K562 (cell line): ENCODE results near the gene KNTC1. TPM values are rescaled to one million over a fixed set of nuclear protein-coding genes. Genes with fewer than 3 reads are reported as not detected.

Source experiments
- ATAC-seq: fragments of 200-7000 bp; cut with Tn5 transposase; 3 replicates; pipeline ENCODE4 v1.9.1; 2020; ENCODE audit warnings: moderate library complexity
- BruUV-seq: library from RNA; stranded (reverse); fragments of 400-500 nt; replicated peaks from 2 replicates; lab custom pipeline; 2021; lab: Mats Ljungman, UMichigan
- CTCF ChIA-PET: fragments of 300-600 bp; formaldehyde crosslinking; extraction: SDS; loops from one replicate; lab custom pipeline; 2021; ENCODE audit warnings: low intra/inter-chr PET ratio; lab: Yijun Ruan, JAX
- POLR2A ChIA-PET: fragments of 300-600, 350-650 bp; sonication (Branson Sonifier 250); formaldehyde crosslinking; extraction: SDS; loops from one replicate; lab custom pipeline; 2021; ENCODE audit warnings: antibody characterized with exemption, inconsistent platforms; lab: Yijun Ruan, JAX
- DNase-seq, 4 experiments: peaks; one replicate each; pipeline versions ENCODE4 v3.0.0 to v3.0.0-alpha.2; 2011 to 2018; ENCODE audit warnings: low spot score in 3 of 4, mixed read lengths in 3 of 4; ENCODE audit errors: extremely low read depth in 1 of 4
- FAIRE-seq: peaks from 2 replicates; lab custom pipeline; 2011; peaks lifted over from hg19 to GRCh38; lab: Jason Lieb, UNC
- H2AFZ ChIP-seq: 2 replicates; pipeline ENCODE4 v1.6.0; 2011; ENCODE audit warnings: low read depth, low read length, control low read depth, inconsistent platforms
- H3K27ac ChIP-seq: fragments of 200-600 bp; 3 replicates; pipeline ENCODE4 v1.8.0; 2011; ENCODE audit warnings: low read depth, mild to moderate bottlenecking, control low read depth, inconsistent platforms, low read length, moderate library complexity, mixed read lengths; ENCODE audit errors: extremely low read depth
- H3K27me3 ChIP-seq, 2 experiments: fragments of 300-600 bp in 1 of 2; 2 replicates in 1 of 2; 3 replicates in 1 of 2; pipeline versions ENCODE4 v1.6.0 to v1.8.0; 2011; ENCODE audit warnings: inconsistent platforms in 2 of 2, low read length in 2 of 2, mild to moderate bottlenecking in 1 of 2, mixed read lengths in 1 of 2, moderate library complexity in 1 of 2; ENCODE audit not compliant: control insufficient read depth in 2 of 2, insufficient read depth in 2 of 2
- H3K36me3 ChIP-seq: fragments of 300-600 bp; 3 replicates; pipeline ENCODE4 v1.8.0; 2011; ENCODE audit warnings: mild to moderate bottlenecking, low read length, inconsistent platforms; ENCODE audit not compliant: control insufficient read depth, insufficient read depth
- H3K4me1 ChIP-seq, 2 experiments: fragments of 200-600 bp in 1 of 2; replicated peaks in 1 of 2; 2 replicates in 1 of 2; 3 replicates in 1 of 2; pipeline versions ENCODE4 v1.5.1 to v1.8.0; 2011; ENCODE audit warnings: inconsistent platforms in 2 of 2, low read length in 2 of 2, mild to moderate bottlenecking in 1 of 2, mixed read lengths in 1 of 2, moderate library complexity in 1 of 2; ENCODE audit not compliant: control insufficient read depth in 2 of 2, insufficient read depth in 2 of 2
- H3K4me2 ChIP-seq: 2 replicates; pipeline ENCODE4 v1.6.1; 2011; ENCODE audit warnings: low read length, control low read depth, inconsistent platforms, mixed read lengths; ENCODE audit not compliant: insufficient read depth
- H3K4me3 ChIP-seq: fragments of 200-600 bp; sonication (generic), shearing (Covaris generic); 2 replicates; pipeline ENCODE4 v1.5.1; 2016; ENCODE audit warnings: control low read depth, inconsistent platforms
- H3K79me2 ChIP-seq: fragments of 200-600 bp; 3 replicates; pipeline ENCODE4 v1.8.0; 2011; ENCODE audit warnings: low read length, inconsistent platforms; ENCODE audit not compliant: control insufficient read depth, insufficient read depth
- H3K9ac ChIP-seq, 2 experiments: 2 replicates each; pipeline versions ENCODE4 v1.6.0 to v1.6.1; 2011; ENCODE audit warnings: low read depth in 2 of 2, low read length in 2 of 2, control low read depth in 1 of 2, inconsistent platforms in 1 of 2, mild to moderate bottlenecking in 1 of 2, mixed read lengths in 1 of 2; ENCODE audit not compliant: insufficient read depth in 1 of 2
- H3K9me1 ChIP-seq: one replicate; pipeline ENCODE4 v1.6.0; 2011; ENCODE audit warnings: inconsistent platforms, mild to moderate bottlenecking, low read length, moderate library complexity; ENCODE audit not compliant: control insufficient read depth, insufficient read depth
- H3K9me3 ChIP-seq: replicated peaks from 2 replicates; pipeline ENCODE4 v1.5.1; 2011; ENCODE audit warnings: low read depth, low read length, inconsistent platforms; ENCODE audit not compliant: control insufficient read depth, insufficient read depth
- H4K20me1 ChIP-seq: replicated peaks from 2 replicates; pipeline ENCODE4 v1.6.1; 2011; ENCODE audit warnings: low read length, inconsistent platforms, mixed read lengths; ENCODE audit not compliant: control insufficient read depth, insufficient read depth
- CAMTA2 ChIP-seq: fragments of 250-450 bp; sonication (Bioruptor Pico); conservative IDR thresholded peaks from 2 replicates; pipeline ENCODE4 v1.5.1; 2022
- LEF1 ChIP-seq: fragments of 450-650 bp; IDR thresholded peaks from 2 replicates; pipeline ENCODE4 v1.6.1; 2016; ENCODE audit warnings: mild to moderate bottlenecking
- SPI1 ChIP-seq: IDR thresholded peaks from 2 replicates; pipeline ENCODE4 v1.6.1; 2011; ENCODE audit warnings: low read depth, low read length, control low read depth, borderline replicate concordance
- WGBS: fragments of 100-300 bp; shearing (Covaris generic); methylation state at CpG from one replicate; pipeline ENCODE4 v1.1.6; 2016; ENCODE audit warnings: low coverage, mixed read lengths; ENCODE audit not compliant: insufficient coverage; ENCODE audit errors: missing lambda C conversion rate; 5-methylcytosine and 5-hydroxymethylcytosine counted together
- in situ Hi-C: fragments of 300-500 bp; cut with MboI; formaldehyde crosslinking; loops from 4 replicates; pipeline ENCODE4 v1.15.0; 2018; ENCODE audit warnings: inconsistent platforms, mixed read lengths
- intact Hi-C: fragments of 100-400 bp; cut with micrococcal nuclease; formaldehyde crosslinking; loops from 2 replicates; pipeline ENCODE4 v1.14.2; 2022
- polyA plus RNA-seq, 8 experiments: library from polyadenylated mRNA; depleted of rRNA in 4 of 8; stranded (reverse) in 5 of 8; unstranded in 3 of 8; fragments of >200 nt; fragmentation: Nextera tagmentation in 2 of 8; fragmentation: Illumina TruSeq in 1 of 8; extraction: Ambion mirVana in 2 of 8; extraction: Trizol in 1 of 8; gene quantifications; 2 replicates each; pipeline versions ENCODE4 v1.2.1 to v1.2.3, GENCODE V29; 2011 to 2014; ENCODE audit warnings: inconsistent platforms in 1 of 8, missing spikeins in 1 of 8
- total RNA-seq, 7 experiments: library from RNA; depleted of rRNA in 6 of 7; stranded (reverse); fragments of >200 nt in 6 of 7; fragmentation: Illumina TruSeq in 2 of 7; extraction: Trizol in 2 of 7; gene quantifications; 2 replicates each; pipeline versions ENCODE4 v1.2.1 to v1.2.3, GENCODE V29; 2011 to 2021; ENCODE audit warnings: low replicate concordance in 1 of 7
- TF ChIP-seq, protein P1 (sequence below): sonication (generic); formaldehyde crosslinking; IDR thresholded peaks from 2 replicates; pipeline ENCODE4 v1.9.0; 2022; ENCODE audit warnings: mild to moderate bottlenecking, missing genetic modification reagents
- TF ChIP-seq, protein P2 (sequence below), 2 experiments: fragments of 250-450 bp in 1 of 2; fragments of 450-650 bp in 1 of 2; sonication (Bioruptor Pico) in 1 of 2; IDR thresholded peaks; 2 replicates each; pipeline versions ENCODE4 v1.6.1 to v1.8.0; 2016 to 2021; ENCODE audit warnings: mild to moderate bottlenecking in 2 of 2, moderate library complexity in 2 of 2, missing compliant biosample characterization in 1 of 2, missing genetic modification characterization in 1 of 2

Gene KNTC1
- total and polyA plus RNA-seq, 9 of the 15 experiments (the other 6 are each of a cell fraction or from before 2014, with no cell fraction given): 38.9 to 135 (median 99.6) TPM

DNA sequence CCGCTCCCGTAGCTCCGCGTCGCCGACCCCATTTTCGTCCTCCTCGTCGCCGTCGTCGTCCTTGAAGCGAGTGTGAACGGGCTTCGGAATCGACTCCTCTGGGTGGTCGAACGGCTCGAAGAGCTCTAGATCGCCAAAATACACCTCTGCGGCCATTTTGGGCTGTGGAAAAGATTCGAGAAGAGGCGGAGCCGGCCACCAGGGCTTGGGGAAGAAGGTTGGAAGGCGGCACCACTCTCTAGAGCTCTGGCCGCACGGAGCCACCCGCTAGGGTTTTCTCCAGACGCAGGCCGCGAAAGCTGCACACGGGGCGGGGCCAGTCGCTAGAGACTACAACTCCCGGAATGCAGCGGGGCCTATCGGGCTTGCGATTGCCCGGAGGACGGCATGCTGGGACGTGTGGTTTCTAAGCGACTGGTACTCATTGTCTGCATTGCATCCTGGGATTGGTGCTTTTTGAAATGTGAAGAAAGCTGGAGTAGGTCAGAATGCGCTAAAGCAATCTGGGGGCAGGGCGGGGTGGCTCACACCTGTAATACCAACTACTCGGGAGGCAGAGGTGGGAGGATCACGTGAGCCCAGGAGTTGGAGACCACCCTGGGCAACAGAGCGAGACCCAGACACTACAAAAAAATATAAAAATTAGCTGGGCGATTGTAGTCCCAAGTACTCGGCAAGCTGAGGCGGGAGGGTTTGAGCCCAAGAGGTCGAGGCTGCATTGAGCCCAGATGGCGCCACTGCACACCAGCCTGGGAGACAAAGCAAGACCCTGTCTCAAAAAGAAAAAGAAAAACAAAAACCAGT lies 26.2 kb upstream of the KNTC1 start, which contains the start of gene ZCCHC8 (continued):
- TF ChIP-seq, protein P1, sequence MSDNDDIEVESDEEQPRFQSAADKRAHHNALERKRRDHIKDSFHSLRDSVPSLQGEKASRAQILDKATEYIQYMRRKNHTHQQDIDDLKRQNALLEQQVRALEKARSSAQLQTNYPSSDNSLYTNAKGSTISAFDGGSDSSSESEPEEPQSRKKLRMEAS (CRISPR knock-in tag): peak; percentile 47

DNA sequence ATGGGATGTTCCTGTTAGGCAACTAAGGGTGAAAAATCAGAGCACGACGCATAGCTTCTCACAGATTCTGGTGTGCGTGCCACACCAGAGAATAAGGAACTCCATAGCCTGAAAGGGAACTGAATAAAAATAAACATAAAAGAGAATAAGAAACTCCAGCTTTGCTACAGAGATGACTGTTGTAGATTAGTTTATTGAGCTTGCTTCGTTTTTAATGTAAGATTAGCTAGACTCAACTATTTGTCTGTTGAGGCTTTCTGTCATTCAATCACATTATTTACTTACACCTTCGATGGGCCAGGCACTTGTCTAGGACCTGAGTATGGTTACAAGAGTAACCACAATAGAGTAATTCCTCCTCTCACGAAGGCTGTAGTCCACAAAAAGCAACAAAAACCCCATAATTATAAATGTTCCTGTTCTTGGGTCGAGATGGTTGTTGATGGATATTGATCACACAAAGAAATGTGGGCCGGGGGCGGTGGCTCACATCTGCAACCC lies 25.5 kb upstream of the KNTC1 start:
- Histone ChIP-seq H3K27me3 (no peaks in the 10 kb centered on the region), H3K36me3 (peaks cover 43% of the 10 kb centered on the region), H2AFZ (peak overlapping the region; percentile 95), H3K79me2 (peaks cover 42% of the 10 kb centered on the region), H3K9me1 (no peaks in the 10 kb centered on the region), H3K4me3 (peak overlapping the region; percentile 94), H3K4me1 (peaks cover 6 to 11% of the 10 kb centered on the region in 2 experiments; a peak in 3 of 5 replicates), H3K4me2 (peak overlapping the region; percentile 79), H3K9ac (peak overlapping the region; percentile 86 to 99; a peak in 2 of 4 replicates), H3K27ac (peak overlapping the region; percentile 56), H4K20me1 (no peaks in the 10 kb centered on the region), H3K9me3 (no peaks in the 10 kb centered on the region)
- no peak for DNase-seq
- TF ChIP-seq SPI1 (0 out of 2 replicates have a peak, but pooled peaks have one; percentile 2), LEF1 (no peak), CAMTA2 (CRISPR knock-in tag) (no peak)
- TF ChIP-seq, protein P2, sequence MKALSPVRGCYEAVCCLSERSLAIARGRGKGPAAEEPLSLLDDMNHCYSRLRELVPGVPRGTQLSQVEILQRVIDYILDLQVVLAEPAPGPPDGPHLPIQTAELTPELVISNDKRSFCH (CRISPR knock-in tag; IDR thresholded peaks at IDR 0.05): no peak
- TF ChIP-seq, protein P2 (tag; IDR thresholded peaks at IDR 0.05): no peak
- no peak for ATAC-seq
- POLR2A ChIA-PET: interaction anchor here (0.6 to 9.6 kb wide), 15 partner anchors 9 to 189 kb away, joined by 3 to 125 read pairs (median 6); partner anchors contain the start of genes KNTC1 and RSRC2
- WGBS: 67% methylated on average over 9 of the region's 9 CpGs
- FAIRE-seq: no peak
- no TSS peak for BruUV-seq
- CTCF ChIA-PET: no interaction called here
- in situ Hi-C loops (no loop called here), intact Hi-C loops (loop anchor here (1.0 kb wide), 1 partner anchor 26 kb away; the partner anchor contains the start of gene KNTC1)
